Measurements from ENCODE around the gene AJAP1.

Gene AJAP1

DNA sequence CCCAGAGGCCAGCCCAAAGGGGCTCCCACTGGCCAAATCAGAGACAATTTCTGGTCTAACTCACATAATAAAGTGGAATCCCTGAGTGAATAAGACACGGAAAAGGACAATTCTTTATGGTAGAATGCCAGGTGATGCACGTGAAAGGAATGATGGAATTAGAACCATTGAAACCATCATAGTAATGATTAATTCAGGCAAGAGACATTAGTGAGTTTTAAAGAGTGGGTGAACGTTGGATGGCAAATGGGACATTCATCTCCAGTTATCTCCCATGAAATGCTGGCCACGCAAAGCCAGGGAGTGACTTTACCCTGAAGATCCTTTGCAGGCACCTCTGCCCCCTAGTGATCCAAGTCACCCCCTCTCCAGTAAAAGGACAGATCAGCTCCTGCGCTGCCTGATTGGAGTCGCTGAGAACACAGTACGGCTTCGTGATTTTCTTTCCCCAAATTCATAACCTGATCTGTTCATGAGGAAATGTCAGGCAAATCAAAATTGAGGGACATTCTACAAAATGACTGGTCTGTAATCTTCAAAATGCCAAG is 87.5 kb downstream of the AJAP1 start:
- TF ChIP-seq, protein P1, sequence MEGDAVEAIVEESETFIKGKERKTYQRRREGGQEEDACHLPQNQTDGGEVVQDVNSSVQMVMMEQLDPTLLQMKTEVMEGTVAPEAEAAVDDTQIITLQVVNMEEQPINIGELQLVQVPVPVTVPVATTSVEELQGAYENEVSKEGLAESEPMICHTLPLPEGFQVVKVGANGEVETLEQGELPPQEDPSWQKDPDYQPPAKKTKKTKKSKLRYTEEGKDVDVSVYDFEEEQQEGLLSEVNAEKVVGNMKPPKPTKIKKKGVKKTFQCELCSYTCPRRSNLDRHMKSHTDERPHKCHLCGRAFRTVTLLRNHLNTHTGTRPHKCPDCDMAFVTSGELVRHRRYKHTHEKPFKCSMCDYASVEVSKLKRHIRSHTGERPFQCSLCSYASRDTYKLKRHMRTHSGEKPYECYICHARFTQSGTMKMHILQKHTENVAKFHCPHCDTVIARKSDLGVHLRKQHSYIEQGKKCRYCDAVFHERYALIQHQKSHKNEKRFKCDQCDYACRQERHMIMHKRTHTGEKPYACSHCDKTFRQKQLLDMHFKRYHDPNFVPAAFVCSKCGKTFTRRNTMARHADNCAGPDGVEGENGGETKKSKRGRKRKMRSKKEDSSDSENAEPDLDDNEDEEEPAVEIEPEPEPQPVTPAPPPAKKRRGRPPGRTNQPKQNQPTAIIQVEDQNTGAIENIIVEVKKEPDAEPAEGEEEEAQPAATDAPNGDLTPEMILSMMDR (IDR thresholded peaks at IDR 0.05) = no peak
- Histone ChIP-seq H3K4me3 (no peak overlapping the region), H3K27ac (no peak overlapping the region)
- DNase-seq (ENCODE audit: low spot score) = no peak

DNA sequence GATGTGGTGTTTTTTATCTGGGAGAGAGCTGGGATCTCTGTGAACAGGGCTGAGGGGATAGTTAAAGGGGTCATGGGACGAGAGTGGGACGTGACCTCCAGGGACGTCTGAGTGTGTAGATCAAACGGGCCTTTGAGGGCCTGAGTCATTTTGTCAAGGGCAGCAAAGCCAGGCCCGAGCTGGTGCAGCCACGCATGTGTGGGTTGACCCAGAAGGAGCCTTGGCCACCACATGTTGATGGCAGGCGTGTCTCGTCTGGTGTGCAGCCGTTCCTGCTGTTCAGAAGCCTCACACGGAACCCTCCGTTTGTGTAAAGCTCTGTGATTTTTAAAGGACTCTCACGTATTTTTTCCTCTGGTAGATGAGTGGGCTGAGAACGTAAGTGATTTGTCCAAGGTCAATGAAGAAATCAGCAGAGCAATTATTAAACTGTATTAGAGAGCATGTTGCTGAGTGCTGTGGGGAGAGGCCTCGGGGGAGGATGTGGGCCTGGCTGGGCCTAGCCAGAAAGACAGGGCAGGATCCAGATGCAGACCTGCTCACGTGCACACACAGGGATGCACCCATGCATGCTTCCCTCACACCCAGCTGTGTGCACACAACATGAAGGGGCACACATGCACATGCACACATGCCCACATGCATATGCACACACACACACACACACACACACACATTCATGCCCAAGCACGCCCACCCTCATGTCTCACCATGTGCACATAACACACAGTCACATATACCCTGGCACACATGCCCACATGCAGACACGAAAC is 89.8 kb downstream of the AJAP1 start:
- Histone ChIP-seq H3K4me3 (no peak overlapping the region), H3K27ac (no peak overlapping the region)
- TF ChIP-seq, protein P1 (IDR thresholded peaks at IDR 0.05) = no peak
- no peak for DNase-seq (ENCODE audit: low spot score)

DNA sequence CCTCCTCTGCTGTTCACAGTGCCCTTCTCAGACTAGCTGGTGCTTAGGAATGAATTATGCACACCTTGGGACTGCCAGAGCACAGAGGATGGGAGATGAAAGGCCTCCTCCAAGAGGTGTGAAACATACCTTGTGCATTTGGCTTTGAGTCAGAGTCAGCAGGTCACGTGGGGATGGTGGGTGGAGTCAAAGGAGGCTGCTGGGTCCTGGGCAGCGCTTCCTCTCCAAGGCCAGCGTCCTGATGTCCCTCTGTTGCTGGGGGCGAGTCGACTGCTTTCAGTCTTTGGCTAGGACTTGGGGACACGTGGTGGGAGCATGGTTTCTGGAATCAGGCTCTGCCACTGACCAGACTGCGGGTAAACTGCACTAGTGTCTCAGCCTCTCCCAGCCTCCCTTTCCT is 91.2 kb downstream of the AJAP1 start:
- no peak overlapping the region for H3K4me3 ChIP-seq
- DNase-seq (ENCODE audit: low spot score) = no peak
- TF ChIP-seq, protein P1 (IDR thresholded peaks at IDR 0.05) = no peak
- no peak overlapping the region for H3K27ac ChIP-seq

DNA sequence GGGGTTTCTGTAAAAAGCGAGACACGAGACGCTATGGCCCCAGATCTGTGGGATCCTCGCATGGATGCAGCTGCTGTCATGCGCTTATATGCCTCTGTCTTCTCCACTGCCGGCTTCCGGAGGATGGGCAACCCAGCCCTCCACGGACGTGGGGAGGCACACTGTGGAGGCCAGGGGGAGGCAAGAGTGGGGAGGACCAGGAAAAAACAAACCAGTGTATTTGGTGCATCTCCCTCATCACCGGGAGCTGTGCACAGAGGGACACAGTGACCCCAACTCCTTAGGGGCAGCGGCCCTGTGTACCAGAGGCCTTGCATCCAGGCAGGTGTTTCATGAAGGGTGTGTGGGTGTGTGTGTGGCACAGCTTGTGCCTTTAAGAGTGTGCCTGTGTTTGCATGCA is 95.0 kb downstream of the AJAP1 start:
- DNase-seq (ENCODE audit: low spot score) = no peak
- TF ChIP-seq, protein P1 (IDR thresholded peaks at IDR 0.05) = no peak
- H3K27ac ChIP-seq = no peak overlapping the region
- no peak overlapping the region for H3K4me3 ChIP-seq

DNA sequence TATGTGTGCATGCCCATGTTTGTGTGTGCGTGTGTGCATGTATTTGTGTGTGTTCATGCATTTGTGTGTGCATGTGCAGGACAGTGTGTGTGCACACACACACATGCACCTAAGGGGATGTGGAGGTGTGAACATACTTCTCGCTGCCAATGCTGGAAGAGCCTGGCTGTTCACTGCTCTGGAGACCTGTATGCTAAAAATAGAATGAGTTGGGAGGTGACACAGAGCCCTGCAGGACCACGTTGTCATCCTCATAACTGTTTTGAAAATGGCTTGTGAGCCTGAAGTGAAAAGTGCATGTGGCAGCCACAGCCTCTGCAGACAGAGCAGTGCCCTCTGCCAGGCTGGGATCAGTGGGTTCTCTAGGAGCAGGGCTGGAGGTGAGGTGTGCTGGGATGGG is 95.8 kb downstream of the AJAP1 start:
- H3K27ac ChIP-seq = no peak overlapping the region
- no peak overlapping the region for H3K4me3 ChIP-seq
- TF ChIP-seq, protein P1 (IDR thresholded peaks at IDR 0.05) = no peak
- no peak for DNase-seq (ENCODE audit: low spot score)

DNA sequence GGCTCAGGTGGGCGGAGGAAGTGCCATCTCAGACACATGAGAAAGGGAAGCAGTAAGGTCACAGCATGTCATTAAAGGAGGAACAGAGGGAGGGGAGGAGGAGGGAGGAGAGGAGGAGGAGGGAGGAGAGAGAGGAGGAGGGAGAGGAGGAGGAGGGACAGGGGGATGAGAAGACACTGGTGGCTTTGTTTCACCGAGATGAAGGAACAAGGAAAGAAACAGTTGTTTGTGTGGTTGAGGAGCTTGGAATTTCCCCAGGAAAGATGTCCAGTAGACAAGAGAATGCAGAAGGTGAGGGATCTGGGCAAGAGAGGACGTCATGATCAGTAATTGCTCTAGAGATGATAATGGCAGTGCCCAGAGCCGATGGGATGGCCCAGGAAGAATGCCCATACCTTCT is 97.7 kb downstream of the AJAP1 start:
- H3K27ac ChIP-seq = no peak overlapping the region
- no peak overlapping the region for H3K4me3 ChIP-seq
- TF ChIP-seq, protein P1 (IDR thresholded peaks at IDR 0.05) = no peak
- no peak for DNase-seq (ENCODE audit: low spot score)

DNA sequence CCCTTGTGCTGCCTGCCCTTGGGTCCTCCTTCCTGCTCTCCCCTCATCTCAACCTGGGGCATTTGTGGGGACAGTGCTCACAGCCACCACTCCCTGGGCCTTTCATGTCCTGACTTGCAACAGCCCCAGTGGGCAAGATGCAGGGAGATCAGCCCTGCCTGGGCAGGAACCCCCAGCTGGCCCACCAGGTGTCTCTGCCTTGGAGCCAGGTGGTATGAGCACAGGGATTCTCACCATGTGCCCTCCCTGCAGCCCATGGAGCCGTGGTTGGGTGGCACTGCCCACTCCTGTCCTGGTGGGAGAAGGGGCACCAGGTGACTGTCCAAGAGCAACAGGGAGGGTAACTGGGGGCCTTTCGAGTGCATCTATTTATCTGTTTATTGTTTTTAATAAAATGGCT is 100.4 kb downstream of the AJAP1 start:
- TF ChIP-seq, protein P1 (IDR thresholded peaks at IDR 0.05) = no peak
- Histone ChIP-seq H3K4me3 (no peak overlapping the region), H3K27ac (no peak overlapping the region)
- no peak for DNase-seq (ENCODE audit: low spot score)

Measured in coronary artery (tissue), 2 donors.